ENCODE data around the gene FOXI1.

Gene FOXI1

DNA sequence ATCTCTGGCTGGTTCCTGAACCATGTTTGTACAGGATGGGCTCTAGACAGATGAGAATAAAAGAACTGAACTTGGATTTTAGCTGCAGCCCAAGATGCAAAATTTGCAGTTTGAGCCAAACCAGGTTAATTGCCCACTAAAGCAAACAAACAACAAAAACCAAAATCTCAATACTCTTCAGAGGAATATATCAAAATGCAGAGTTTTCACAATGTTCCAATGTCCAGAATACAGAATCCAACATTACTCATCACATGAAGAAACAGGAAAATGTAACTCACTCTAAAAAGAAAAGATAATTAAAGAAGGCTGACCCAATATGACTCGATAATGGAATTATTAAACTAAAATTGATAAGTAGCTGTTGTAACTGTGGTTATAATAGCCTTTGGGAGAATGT lies 20.4 kb downstream of the FOXI1 start:
- H3K4me3 ChIP-seq (ENCODE audit: low read depth, low read length), result no peak overlapping the region
- TF ChIP-seq, protein P1, sequence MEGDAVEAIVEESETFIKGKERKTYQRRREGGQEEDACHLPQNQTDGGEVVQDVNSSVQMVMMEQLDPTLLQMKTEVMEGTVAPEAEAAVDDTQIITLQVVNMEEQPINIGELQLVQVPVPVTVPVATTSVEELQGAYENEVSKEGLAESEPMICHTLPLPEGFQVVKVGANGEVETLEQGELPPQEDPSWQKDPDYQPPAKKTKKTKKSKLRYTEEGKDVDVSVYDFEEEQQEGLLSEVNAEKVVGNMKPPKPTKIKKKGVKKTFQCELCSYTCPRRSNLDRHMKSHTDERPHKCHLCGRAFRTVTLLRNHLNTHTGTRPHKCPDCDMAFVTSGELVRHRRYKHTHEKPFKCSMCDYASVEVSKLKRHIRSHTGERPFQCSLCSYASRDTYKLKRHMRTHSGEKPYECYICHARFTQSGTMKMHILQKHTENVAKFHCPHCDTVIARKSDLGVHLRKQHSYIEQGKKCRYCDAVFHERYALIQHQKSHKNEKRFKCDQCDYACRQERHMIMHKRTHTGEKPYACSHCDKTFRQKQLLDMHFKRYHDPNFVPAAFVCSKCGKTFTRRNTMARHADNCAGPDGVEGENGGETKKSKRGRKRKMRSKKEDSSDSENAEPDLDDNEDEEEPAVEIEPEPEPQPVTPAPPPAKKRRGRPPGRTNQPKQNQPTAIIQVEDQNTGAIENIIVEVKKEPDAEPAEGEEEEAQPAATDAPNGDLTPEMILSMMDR (conservative IDR thresholded peaks at IDR 0.05; ENCODE audit: low read depth, low read length), result no peak
- DNase-seq (ENCODE audit: low read depth), result no peak

GRCh38 chr5:170126626-170127025 lies 20.9 kb downstream of the FOXI1 start:
- H3K4me3 ChIP-seq (ENCODE audit: low read depth, low read length), result no peak overlapping the region
- DNase-seq (ENCODE audit: low read depth), result no peak
- TF ChIP-seq, protein P1 (conservative IDR thresholded peaks at IDR 0.05; ENCODE audit: low read depth, low read length), result no peak

GRCh38 chr5:170131235-170131634 lies 25.5 kb downstream of the FOXI1 start:
- DNase-seq (ENCODE audit: low read depth), result no peak
- no peak overlapping the region for H3K4me3 ChIP-seq (ENCODE audit: low read depth, low read length)
- TF ChIP-seq, protein P1 (conservative IDR thresholded peaks at IDR 0.05; ENCODE audit: low read depth, low read length), result no peak

DNA sequence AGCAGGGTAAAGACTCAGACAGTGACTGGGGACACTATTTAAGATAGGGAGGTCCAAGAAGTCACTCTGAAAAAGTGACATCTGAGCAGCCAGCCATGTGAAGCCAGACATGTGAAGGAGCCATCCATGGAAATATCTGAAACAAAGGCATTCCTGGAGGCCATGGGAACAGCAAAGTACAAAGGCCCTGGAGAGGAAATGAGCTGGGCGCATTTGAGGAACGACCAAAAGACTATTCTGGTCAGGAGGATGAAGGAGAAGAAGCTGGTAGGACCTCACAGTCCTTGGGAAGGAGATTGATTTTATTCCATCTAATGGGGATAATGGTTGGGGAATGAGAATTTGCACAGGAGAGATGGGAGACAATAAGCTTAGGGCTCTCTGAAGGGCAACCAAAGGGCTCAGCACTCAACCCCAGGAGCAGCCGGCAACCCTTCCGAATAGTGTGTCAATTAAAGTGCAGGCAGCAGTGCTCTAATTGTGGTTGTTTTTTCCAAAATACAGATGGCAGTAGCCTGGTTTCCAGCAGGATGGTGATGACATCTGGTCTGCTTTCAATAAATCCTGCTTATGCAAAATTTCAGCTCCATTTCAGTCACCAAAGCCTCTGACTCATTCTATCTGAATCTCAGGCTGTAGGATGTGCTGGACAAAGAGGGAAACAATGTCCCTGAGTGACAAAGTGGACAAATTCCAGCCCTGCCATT lies 26.7 kb downstream of the FOXI1 start:
- peak; percentile 48 for DNase-seq (ENCODE audit: low read depth)
- TF ChIP-seq, protein P1 (conservative IDR thresholded peaks at IDR 0.05; ENCODE audit: low read depth, low read length), result no peak
- no peak overlapping the region for H3K4me3 ChIP-seq (ENCODE audit: low read depth, low read length)

DNA sequence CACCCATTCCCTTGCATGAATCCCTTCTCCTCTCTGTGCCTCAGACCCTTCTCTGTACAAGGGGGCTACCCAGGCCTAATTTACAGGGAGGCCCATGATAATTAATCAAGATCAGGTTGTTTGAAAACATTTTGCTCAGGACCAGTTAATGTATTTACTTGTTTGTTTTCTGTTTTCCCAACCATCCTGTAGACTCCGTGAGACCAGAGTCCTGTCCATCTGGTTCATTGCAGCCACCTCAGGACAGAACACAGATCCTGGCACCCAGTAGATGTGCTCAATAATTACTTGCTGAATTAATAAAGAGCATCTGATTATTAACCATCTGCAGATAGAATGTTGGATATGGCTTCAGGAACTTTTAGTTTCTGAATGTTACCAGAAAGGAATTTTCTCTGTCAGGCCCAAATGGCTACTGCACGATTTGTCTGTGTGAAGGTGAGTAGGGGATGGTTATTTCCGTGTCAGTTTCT lies 27.3 kb downstream of the FOXI1 start:
- H3K4me3 ChIP-seq (ENCODE audit: low read depth, low read length), result no peak overlapping the region
- no peak for DNase-seq (ENCODE audit: low read depth)
- TF ChIP-seq, protein P1 (conservative IDR thresholded peaks at IDR 0.05; ENCODE audit: low read depth, low read length), result no peak

DNA sequence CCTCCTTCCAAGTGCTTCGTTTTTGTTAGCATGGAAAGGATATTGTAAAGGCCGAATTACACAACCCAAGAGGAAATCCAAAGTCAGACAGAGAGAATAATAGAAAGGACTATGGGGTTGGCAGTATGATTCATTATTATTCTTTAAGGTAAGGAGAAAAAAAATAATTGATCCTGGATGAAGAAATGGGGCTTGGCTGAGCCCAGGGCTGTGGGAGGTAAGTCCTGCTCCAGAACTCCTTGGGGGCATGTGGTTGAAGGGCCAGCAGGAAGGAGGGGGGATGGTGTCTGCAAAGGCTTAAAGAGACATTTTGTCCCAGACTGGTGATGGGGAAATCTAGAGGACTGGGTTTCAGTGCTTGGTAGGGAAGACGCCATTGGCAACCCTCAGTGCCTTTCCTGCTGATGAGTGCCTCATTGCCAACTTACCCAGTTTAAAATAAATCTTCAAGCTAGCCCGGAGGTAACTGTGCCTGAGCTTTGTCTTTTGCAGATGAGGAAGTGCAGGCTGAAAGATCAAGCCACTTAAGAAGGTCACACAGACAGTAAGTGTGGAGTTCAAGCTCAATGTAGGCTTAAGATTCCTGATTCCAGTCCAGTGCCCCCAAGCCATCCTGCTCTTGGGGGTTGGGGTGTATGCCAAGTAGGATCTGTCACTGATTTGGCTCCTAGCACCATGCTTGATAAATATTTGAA lies 30.2 kb downstream of the FOXI1 start:
- TF ChIP-seq, protein P1 (conservative IDR thresholded peaks at IDR 0.05; ENCODE audit: low read depth, low read length), result no peak
- DNase-seq (ENCODE audit: low read depth), result no peak
- no peak overlapping the region for H3K4me3 ChIP-seq (ENCODE audit: low read depth, low read length)

Measured in choroid plexus epithelial cell (primary cell).